Breast epithelium (tissue), 4 donors: ENCODE results near the gene RRAS. TPM values are rescaled to one million over a fixed set of nuclear protein-coding genes. Genes with fewer than 3 reads are reported as not detected.
"Not testable (repeated sequence)": the region's sequence is repeated elsewhere in the genome, so short reads cannot be mapped to it uniquely, and the experiment has no call there.

ENCODE experiments used
- DNase-seq, 2 donors: peaks; one replicate each; pipeline ENCODE4 v3.0.0-alpha.2; 2019; ENCODE audit warnings: low spot score in 2 of 2
- H3K27ac ChIP-seq, 2 donors: fragments of 200-600 bp; sonication (generic) in 1 of 2; one replicate each; pipeline ENCODE4 v1.5.1; 2016 to 2019; ENCODE audit warnings: mild to moderate bottlenecking in 1 of 2
- H3K27me3 ChIP-seq, 2 donors: fragments of 200-600 bp; sonication (generic) in 1 of 2; one replicate each; pipeline versions ENCODE4 v1.5.1 to v1.6.0; 2017 to 2019; ENCODE audit warnings: control low read depth in 1 of 2, mild to moderate bottlenecking in 1 of 2
- H3K36me3 ChIP-seq: fragments of 200-600 bp; one replicate; pipeline ENCODE4 v1.5.1; 2019
- H3K4me1 ChIP-seq, 2 donors: fragments of 200-600 bp; sonication (generic); one replicate each; pipeline ENCODE4 v1.5.1; 2016 to 2019; ENCODE audit warnings: control low read depth in 1 of 2
- H3K4me3 ChIP-seq, 3 donors: fragments of 200-600 bp; sonication (generic); 1 replicate in 2 of 3; 2 replicates in 1 of 3; pipeline ENCODE4 v1.5.1; 2016 to 2019; ENCODE audit warnings: mild to moderate bottlenecking in 3 of 3, moderate library complexity in 2 of 3
- H3K9me3 ChIP-seq, 2 donors: fragments of 200-600 bp; sonication (generic) in 1 of 2; one replicate each; pipeline ENCODE4 v1.5.1; 2016 to 2019; ENCODE audit warnings: control low read depth in 1 of 2
- CTCF ChIP-seq, 3 donors: fragments of 450-650 bp; IDR thresholded peaks; one replicate each; pipeline ENCODE4 v1.5.1; 2016 to 2017; ENCODE audit warnings: antibody characterized with exemption in 3 of 3, mild to moderate bottlenecking in 3 of 3, moderate library complexity in 3 of 3
- POLR2A ChIP-seq: fragments of 450-650 bp; IDR thresholded peaks from one replicate; pipeline ENCODE4 v1.6.1; 2016; ENCODE audit warnings: antibody characterized with exemption, mild to moderate bottlenecking, moderate library complexity
- POLR2AphosphoS5 ChIP-seq, 3 donors: sonication (generic); formaldehyde crosslinking; IDR thresholded peaks; one replicate each; pipeline ENCODE4 v1.6.1; 2017; ENCODE audit warnings: antibody characterized with exemption in 3 of 3
- intact Hi-C: fragments of 100-400 bp; cut with DNase I; formaldehyde crosslinking; loops from one replicate; pipeline ENCODE4 v1.15.1; 2023; ENCODE audit warnings: low total_unique reads
- total RNA-seq, 3 donors: library from RNA; depleted of rRNA; stranded (reverse); fragments of >200 nt; gene quantifications; one replicate each; pipeline ENCODE4 v1.1.0, GENCODE V29; 2016

Gene RRAS
- total RNA-seq, 3 donors from 2014 or later = 34.8 to 114 (median 41.0) TPM

GRCh38 chr19:49624967-49625910 is 14.7 kb downstream of the RRAS start:
- Histone ChIP-seq H3K36me3 (no peaks in the 10 kb centered on the region), H3K4me1 (no peaks in the 10 kb centered on the region), H3K27ac (no peak overlapping the region), H3K27me3 (no peaks in the 10 kb centered on the region), H3K9me3 (no peaks in the 10 kb centered on the region), H3K4me3 (no peak overlapping the region)
- DNase-seq = no peak
- intact Hi-C loops = no loop called here
- TF ChIP-seq POLR2AphosphoS5 (IDR thresholded peaks at IDR 0.05) (no peak), CTCF (IDR thresholded peaks at IDR 0.05) (no peak), POLR2A (no peak)

- H3K36me3 ChIP-seq, intact Hi-C loops, H3K4me3 ChIP-seq, H3K4me1 ChIP-seq, H3K27me3 ChIP-seq, H3K27ac ChIP-seq, H3K9me3 ChIP-seq, DNase-seq: not testable (repeated sequence)
Measured at GRCh38 chr19:49617860-49618259, 22.1 kb downstream of the RRAS start.

GRCh38 chr19:49616945-49617344 is 23.0 kb downstream of the RRAS start:
- H3K27me3 ChIP-seq = no peaks in the 10 kb centered on the region
- peaks cover 0 to 3% of the 10 kb centered on the region in 2 donors for H3K9me3 ChIP-seq
- no peaks in the 10 kb centered on the region for H3K4me1 ChIP-seq
- H3K4me3 ChIP-seq = no peak overlapping the region
- H3K36me3 ChIP-seq = peaks cover 7% of the 10 kb centered on the region
- intact Hi-C loops = no loop called here
- DNase-seq = no peak
- H3K27ac ChIP-seq = no peak overlapping the region
- TF ChIP-seq POLR2A = no peak
- TF ChIP-seq CTCF (IDR thresholded peaks at IDR 0.05) = no peak
- no peak for TF ChIP-seq POLR2AphosphoS5 (IDR thresholded peaks at IDR 0.05)

GRCh38 chr19:49616532-49616931 is 23.4 kb downstream of the RRAS start:
- H3K9me3 ChIP-seq = peaks cover 0 to 3% of the 10 kb centered on the region in 2 donors
- no peaks in the 10 kb centered on the region for H3K27me3 ChIP-seq
- no peak for DNase-seq
- no peaks in the 10 kb centered on the region for H3K4me1 ChIP-seq
- H3K4me3 ChIP-seq = no peak overlapping the region
- intact Hi-C loops = no loop called here
- TF ChIP-seq POLR2AphosphoS5 (IDR thresholded peaks at IDR 0.05) = no peak
- TF ChIP-seq CTCF (IDR thresholded peaks at IDR 0.05) = no peak
- no peak for TF ChIP-seq POLR2A
- H3K27ac ChIP-seq = no peak overlapping the region
- H3K36me3 ChIP-seq = peaks cover 7% of the 10 kb centered on the region

GRCh38 chr19:49615861-49616260 is 24.1 kb downstream of the RRAS start:
- H3K4me1 ChIP-seq = no peaks in the 10 kb centered on the region
- no peaks in the 10 kb centered on the region for H3K27me3 ChIP-seq
- no peak for TF ChIP-seq CTCF (IDR thresholded peaks at IDR 0.05)
- TF ChIP-seq POLR2AphosphoS5 (IDR thresholded peaks at IDR 0.05) = no peak
- TF ChIP-seq POLR2A = no peak
- intact Hi-C loops = no loop called here
- DNase-seq = no peak
- peaks cover 0 to 3% of the 10 kb centered on the region in 2 donors for H3K9me3 ChIP-seq
- H3K4me3 ChIP-seq = no peak overlapping the region
- H3K36me3 ChIP-seq = peaks cover 7% of the 10 kb centered on the region
- H3K27ac ChIP-seq = no peak overlapping the region
